IMR-90 (cell line): ENCODE results near the gene CDC45. TPM values are rescaled to one million over a fixed set of nuclear protein-coding genes. Genes with fewer than 3 reads are reported as not detected.

Source experiments
- ATAC-seq: fragments of 200-7000 bp; cut with Tn5 transposase; 2 replicates; pipeline ENCODE4 v1.9.1; 2020; ENCODE audit warnings: low read depth, mild to moderate bottlenecking, moderate library complexity
- BruUV-seq: library from RNA; stranded (reverse); fragments of 400-500 nt; replicated peaks from 2 replicates; lab custom pipeline; 2021; lab: Mats Ljungman, UMichigan
- CTCF ChIA-PET: fragments of 300-600 bp; formaldehyde crosslinking; extraction: SDS; loops from one replicate; lab custom pipeline; 2021; ENCODE audit warnings: antibody characterized with exemption; lab: Yijun Ruan, JAX
- POLR2A ChIA-PET: fragments of 300-600 bp; sonication (Branson Sonifier 250); formaldehyde crosslinking; loops from one replicate; lab custom pipeline; 2022; ENCODE audit warnings: antibody characterized with exemption; ENCODE audit not compliant: unreplicated experiment; lab: Charles Lee
- DNase-seq: peaks from one replicate; pipeline ENCODE4 v3.0.0; 2013
- H2AFZ ChIP-seq: replicated peaks from 2 replicates; pipeline ENCODE3; 2013; ENCODE audit warnings: low read length, mild to moderate bottlenecking; ENCODE audit not compliant: poor library complexity
- H2AK5ac ChIP-seq: 2 replicates; pipeline ENCODE4 v1.6.1; 2013; ENCODE audit warnings: low read depth, low read length, inconsistent platforms
- H2AK9ac ChIP-seq: replicated peaks from 2 replicates; pipeline ENCODE3; 2013; ENCODE audit warnings: mild to moderate bottlenecking, low read depth, low read length, moderate library complexity; ENCODE audit not compliant: poor library complexity
- H2BK120ac ChIP-seq: 2 replicates; pipeline ENCODE4 v1.6.1; 2013; ENCODE audit warnings: low read depth, low read length, inconsistent platforms
- H2BK15ac ChIP-seq: 3 replicates; pipeline ENCODE4 v1.6.1; 2013; ENCODE audit warnings: low read depth, low read length, inconsistent platforms
- H2BK20ac ChIP-seq: 2 replicates; pipeline ENCODE4 v1.6.1; 2013; ENCODE audit warnings: low read depth, mild to moderate bottlenecking, inconsistent platforms, low read length, moderate library complexity
- H2BK5ac ChIP-seq: 2 replicates; pipeline ENCODE4 v1.6.1; 2013; ENCODE audit warnings: mild to moderate bottlenecking, low read depth, low read length, inconsistent platforms; ENCODE audit not compliant: poor library complexity, severe bottlenecking
- H3K14ac ChIP-seq: replicated peaks from 2 replicates; pipeline ENCODE4 v1.6.1; 2013; ENCODE audit warnings: low read depth, low read length, inconsistent platforms
- H3K18ac ChIP-seq: 2 replicates; pipeline ENCODE4 v1.6.1; 2013; ENCODE audit warnings: low read depth, low read length, control low read depth
- H3K23ac ChIP-seq: 2 replicates; pipeline ENCODE4 v1.6.1; 2013; ENCODE audit warnings: low read depth, low read length, inconsistent platforms
- H3K27ac ChIP-seq: 2 replicates; pipeline ENCODE4 v1.5.1; 2013; ENCODE audit warnings: mild to moderate bottlenecking, control low read depth, low read length; ENCODE audit not compliant: insufficient read depth
- H3K27me3 ChIP-seq: 2 replicates; pipeline ENCODE4 v1.6.1; 2013; ENCODE audit warnings: low read length; ENCODE audit not compliant: control insufficient read depth, insufficient read depth
- H3K36me3 ChIP-seq: 2 replicates; pipeline ENCODE4 v1.6.1; 2013; ENCODE audit warnings: low read length, mixed read lengths; ENCODE audit not compliant: control insufficient read depth, insufficient read depth
- H3K4ac ChIP-seq: 2 replicates; pipeline ENCODE4 v1.6.1; 2013; ENCODE audit warnings: low read depth, low read length, inconsistent platforms
- H3K4me1 ChIP-seq: 2 replicates; pipeline ENCODE4 v1.6.1; 2013; ENCODE audit warnings: low read length, mixed read lengths; ENCODE audit not compliant: control insufficient read depth, insufficient read depth
- H3K4me2 ChIP-seq: 2 replicates; pipeline ENCODE4 v1.6.1; 2013; ENCODE audit warnings: low read depth, mild to moderate bottlenecking, control low read depth, low read length, moderate library complexity
- H3K4me3 ChIP-seq: 2 replicates; pipeline ENCODE4 v1.5.1; 2013; ENCODE audit warnings: low read depth, mild to moderate bottlenecking, control low read depth, low read length, moderate library complexity; ENCODE audit not compliant: insufficient read depth
- H3K56ac ChIP-seq: 2 replicates; pipeline ENCODE4 v1.6.1; 2013; ENCODE audit warnings: low read length, inconsistent platforms; ENCODE audit not compliant: insufficient read depth; ENCODE audit errors: extremely low read depth
- H3K79me1 ChIP-seq, 2 experiments: 2 replicates each; pipeline ENCODE4 v1.6.1; 2013; ENCODE audit warnings: low read length in 2 of 2, inconsistent platforms in 1 of 2, low read depth in 1 of 2
- H3K9ac ChIP-seq: 2 replicates; pipeline ENCODE4 v1.6.1; 2013; ENCODE audit warnings: low read depth, low read length, control low read depth
- H3K9me1 ChIP-seq: 2 replicates; pipeline ENCODE4 v1.6.1; 2013; ENCODE audit warnings: low read length, inconsistent platforms; ENCODE audit not compliant: insufficient read depth
- H3K9me3 ChIP-seq: 2 replicates; pipeline ENCODE4 v1.6.1; 2013; ENCODE audit warnings: low read length; ENCODE audit not compliant: control insufficient read depth, insufficient read depth
- H4K20me1 ChIP-seq: 2 replicates; pipeline ENCODE4 v1.6.1; 2013; ENCODE audit warnings: low read length, inconsistent platforms; ENCODE audit not compliant: insufficient read depth
- H4K5ac ChIP-seq: 2 replicates; pipeline ENCODE4 v1.6.1; 2013; ENCODE audit warnings: mild to moderate bottlenecking, low read depth, low read length, control low read depth
- H4K8ac ChIP-seq, 2 experiments: 2 replicates each; pipeline ENCODE4 v1.6.1; 2013; ENCODE audit warnings: low read depth in 2 of 2, low read length in 2 of 2, control low read depth in 1 of 2, inconsistent platforms in 1 of 2
- H4K91ac ChIP-seq: 2 replicates; pipeline ENCODE4 v1.6.1; 2013; ENCODE audit warnings: low read depth, low read length, inconsistent platforms; ENCODE audit not compliant: insufficient read depth
- CEBPB ChIP-seq: IDR thresholded peaks from 2 replicates; pipeline ENCODE4 v1.6.1; 2012; ENCODE audit warnings: low read depth, low read length, improper control_type of control experiment
- CHD1 ChIP-seq: IDR thresholded peaks from 2 replicates; pipeline ENCODE4 v1.6.1; 2012; ENCODE audit warnings: low read depth, low read length, improper control_type of control experiment
- FOS ChIP-seq: fragments of 150-350 bp; IDR thresholded peaks from 2 replicates; pipeline ENCODE4 v1.6.1; 2016; ENCODE audit warnings: low read depth, low read length
- MXI1 ChIP-seq: IDR thresholded peaks from 2 replicates; pipeline ENCODE4 v1.6.1; 2012; ENCODE audit warnings: low read depth, mild to moderate bottlenecking, low read length, moderate library complexity, borderline replicate concordance
- NFE2L2 ChIP-seq: fragments of 150-350 bp; IDR thresholded peaks from 2 replicates; pipeline ENCODE4 v1.6.1; 2016; ENCODE audit warnings: low read depth, mild to moderate bottlenecking, low read length
- RAD21 ChIP-seq: IDR thresholded peaks from 2 replicates; pipeline ENCODE4 v1.6.1; 2012; ENCODE audit warnings: low read length, improper control_type of control experiment
- RCOR1 ChIP-seq: IDR thresholded peaks from 2 replicates; pipeline ENCODE4 v1.6.1; 2012; ENCODE audit warnings: mild to moderate bottlenecking, low read length, improper control_type of control experiment; ENCODE audit not compliant: insufficient replicate concordance
- WGBS, 2 experiments: methylation state at CpG; one replicate each; pipeline versions ENCODE4 v1.1.5 to v1.1.7; 2013; ENCODE audit warnings: missing lambda C conversion rate in 2 of 2; ENCODE audit not compliant: insufficient read length in 1 of 2; ENCODE audit errors: extremely low coverage in 2 of 2; 5-methylcytosine and 5-hydroxymethylcytosine counted together
- dilution Hi-C: fragments of 300-500 bp; cut with HindIII; formaldehyde crosslinking; loops from one replicate; pipeline ENCODE4 v1.14.3; 2018; ENCODE audit warnings: low sequenced_read_pairs; ENCODE audit not compliant: unreplicated experiment
- in situ Hi-C: fragments of 300-500 bp; cut with MboI; formaldehyde crosslinking; loops from 3 replicates; pipeline ENCODE4 v1.14.3; 2019; ENCODE audit warnings: low sequenced_read_pairs, inconsistent platforms, mixed read lengths
- intact Hi-C: fragments of 100-400 bp; cut with micrococcal nuclease; formaldehyde crosslinking; loops from 2 replicates; pipeline ENCODE4 v1.10.0; 2022
- polyA plus RNA-seq, 3 experiments: library from polyadenylated mRNA; depleted of rRNA; stranded (reverse); fragments of >200 nt; gene quantifications; 2 replicates each; pipeline ENCODE4 v1.2.3, GENCODE V29; 2012; ENCODE audit warnings: low replicate concordance in 1 of 3
- total RNA-seq: library from RNA; depleted of rRNA; stranded (reverse); fragments of >200 nt; gene quantifications from 2 replicates; pipeline ENCODE4 v1.2.3, GENCODE V29; 2012

CDC45 gene
- total and polyA plus RNA-seq, 2 of the 4 experiments (the other 2 are of a cell fraction): 22.7 to 44.6 TPM

DNA sequence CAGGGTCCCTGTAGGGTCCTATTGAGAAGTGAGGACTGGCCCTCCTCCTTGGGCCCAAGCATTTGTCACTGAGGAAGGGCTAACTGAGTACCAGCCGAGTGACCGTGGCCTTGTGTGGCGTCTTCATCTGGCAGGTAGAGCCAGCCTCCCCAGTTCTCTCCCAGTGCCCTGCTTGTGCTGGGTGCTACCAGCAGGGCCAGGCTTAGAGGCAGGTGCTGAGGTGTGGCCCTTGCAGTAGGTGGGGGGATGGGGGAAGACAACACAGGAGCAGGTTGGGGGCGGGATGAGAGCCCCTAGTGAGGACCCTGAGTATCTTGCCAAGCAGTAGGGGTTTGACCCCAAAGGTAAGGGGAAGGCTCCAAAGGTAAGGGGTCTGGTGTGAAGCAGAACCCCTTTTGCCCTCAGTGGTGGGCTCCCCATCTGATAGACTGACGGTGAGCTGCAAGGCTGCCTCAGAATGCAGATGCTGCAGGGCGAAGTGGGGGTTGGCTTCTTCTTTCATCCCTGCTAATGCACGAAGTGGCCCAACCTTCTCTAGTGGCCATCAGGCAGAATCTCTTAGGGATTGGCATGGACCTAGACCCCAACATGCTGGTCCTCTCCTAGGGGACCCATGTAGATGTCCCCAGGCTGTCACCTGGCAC lies 19.6 kb downstream of the CDC45 start:
- Histone ChIP-seq H3K9me1 (peaks cover 4% of the 10 kb centered on the region; the same call in 1 of the 2 replicates), H2BK5ac (no peak overlapping the region), H2BK15ac (no peak overlapping the region), H3K23ac (no peak overlapping the region), H4K8ac (no peak overlapping the region), H3K36me3 (peaks cover 4% of the 10 kb centered on the region), H4K91ac (no peak overlapping the region), H3K14ac (no peak overlapping the region), H3K27ac (no peak overlapping the region), H3K18ac (no peak overlapping the region), H3K4me2 (no peak overlapping the region), H4K20me1 (no peaks in the 10 kb centered on the region), H3K27me3 (no peaks in the 10 kb centered on the region), H3K9me3 (no peaks in the 10 kb centered on the region), H2AK5ac (no peak overlapping the region), H2AK9ac (no peak overlapping the region), H2AFZ (no peak overlapping the region), H2BK120ac (no peak overlapping the region), H3K79me1 (no peaks in the 10 kb centered on the region), H3K56ac (no peak overlapping the region), H3K4me1 (peaks cover 3% of the 10 kb centered on the region), H3K4me3 (no peak overlapping the region), H4K5ac (no peak overlapping the region), H3K9ac (no peak overlapping the region), H3K4ac (no peak overlapping the region), H2BK20ac (no peak overlapping the region)
- CTCF ChIA-PET: no interaction called here
- POLR2A ChIA-PET: no interaction called here
- in situ Hi-C loops: no loop called here
- dilution Hi-C loops: no loop called here
- ATAC-seq: no peak
- intact Hi-C loops: no loop called here
- no peak for DNase-seq
- WGBS, 2 experiments: 67% methylated on average over 1 of the region's 7 CpGs; no CpG with 5 or more reads in 1 of the 2 experiments
- BruUV-seq: no TSS peak
- TF ChIP-seq RAD21 (no peak), NFE2L2 (no peak), MXI1 (no peak), CEBPB (no peak), RCOR1 (no peak), CHD1 (no peak), FOS (no peak)
